ENCODE measurements around the gene NLK. TPM values are rescaled to one million over a fixed set of nuclear protein-coding genes. Genes with fewer than 3 reads are reported as not detected.

NLK gene
- total RNA-seq, 1 experiment from 2014 or later: 40.3 TPM

GRCh38 chr17:28100251-28100650, 57.8 kb downstream of the NLK start:
- Mint-ChIP-seq H3K4me3 (no peak overlapping the region), H3K27ac (no peak overlapping the region), H3K4me1 (peaks cover 28% of the 10 kb centered on the region), H3K27me3 (ENCODE audit: low read depth) (no peaks in the 10 kb centered on the region), H3K9me3 (no peaks in the 10 kb centered on the region), H3K36me3 (peaks cover 5% of the 10 kb centered on the region; the same call in 1 of the 2 replicates)
- ChIA-PET CTCF (no interaction called here), POLR2A (no interaction called here)
- DNase-seq (ENCODE audit: low spot score): no peak
- TF ChIP-seq ATF6 (CRISPR knock-in tag; IDR thresholded peaks at IDR 0.05) (no peak), TP53 (CRISPR knock-in tag; IDR thresholded peaks at IDR 0.05) (no peak), MXD4 (CRISPR knock-in tag; IDR thresholded peaks at IDR 0.05; ENCODE audit: borderline replicate concordance) (no peak), CTCF (IDR thresholded peaks at IDR 0.05) (no peak), JUN (CRISPR knock-in tag; IDR thresholded peaks at IDR 0.05) (no peak), GRHL2 (CRISPR knock-in tag; IDR thresholded peaks at IDR 0.05; ENCODE audit: insufficient replicate concordance, severe bottlenecking) (no peak), ZBTB21 (CRISPR knock-in tag; IDR thresholded peaks at IDR 0.05; ENCODE audit: borderline replicate concordance) (no peak), USF1 (CRISPR knock-in tag; IDR thresholded peaks at IDR 0.05) (no peak), AFF4 (CRISPR knock-in tag; IDR thresholded peaks at IDR 0.05; ENCODE audit: borderline replicate concordance) (no peak)
- no peak for ATAC-seq

GRCh38 chr17:28100936-28101335, 58.5 kb downstream of the NLK start:
- ATAC-seq: no peak
- Mint-ChIP-seq H3K4me3 (no peak overlapping the region), H3K9me3 (no peaks in the 10 kb centered on the region), H3K27me3 (ENCODE audit: low read depth) (no peaks in the 10 kb centered on the region), H3K36me3 (peaks cover 5% of the 10 kb centered on the region; the same call in 1 of the 2 replicates), H3K4me1 (peaks cover 29% of the 10 kb centered on the region), H3K27ac (no peak overlapping the region)
- TF ChIP-seq FOXK1 (CRISPR knock-in tag; IDR thresholded peaks at IDR 0.05) (no peak), JAZF1 (CRISPR knock-in tag; IDR thresholded peaks at IDR 0.05) (no peak), NR2C2 (CRISPR knock-in tag; IDR thresholded peaks at IDR 0.05) (no peak), ZNF671 (CRISPR knock-in tag; IDR thresholded peaks at IDR 0.05) (no peak), IRF1 (CRISPR knock-in tag; IDR thresholded peaks at IDR 0.05) (no peak)
- CTCF ChIA-PET: no interaction called here
- POLR2A ChIA-PET: no interaction called here
- DNase-seq (ENCODE audit: low spot score): no peak

GRCh38 chr17:28101919-28102318, 59.4 kb downstream of the NLK start:
- H3K27ac Mint-ChIP-seq: no peak overlapping the region
- H3K4me3 Mint-ChIP-seq: no peak overlapping the region
- TF ChIP-seq SMAD3 (CRISPR knock-in tag; IDR thresholded peaks at IDR 0.05; ENCODE audit: borderline replicate concordance): no peak
- TF ChIP-seq TP53 (CRISPR knock-in tag; IDR thresholded peaks at IDR 0.05): no peak
- no peak for TF ChIP-seq FOXP4 (CRISPR knock-in tag; IDR thresholded peaks at IDR 0.05)
- TF ChIP-seq ZNF416 (CRISPR knock-in tag; IDR thresholded peaks at IDR 0.05): no peak
- ATAC-seq (no peak), DNase-seq (ENCODE audit: low spot score) (no peak)
- ChIA-PET POLR2A (no interaction called here), CTCF (interaction anchor here (0.9 kb wide), 1 partner anchor 208 kb away, joined by 3 read pairs; no protein-coding TSS in a partner anchor)
- peaks cover 5% of the 10 kb centered on the region; the same call in 1 of the 2 replicates for H3K36me3 Mint-ChIP-seq
- peaks cover 20% of the 10 kb centered on the region for H3K4me1 Mint-ChIP-seq
- H3K9me3 Mint-ChIP-seq: no peaks in the 10 kb centered on the region
- no peaks in the 10 kb centered on the region for H3K27me3 Mint-ChIP-seq (ENCODE audit: low read depth)
